Left ventricle myocardium inferior (tissue), 1 donor: ENCODE measurements around the gene CD300A. TPM values are rescaled to one million over a fixed set of nuclear protein-coding genes. Genes with fewer than 3 reads are reported as not detected.
A peak's percentile ranks its signal among the peaks of the same experiment; 100 is the strongest.

Experiments
- DNase-seq: peaks from one replicate; pipeline ENCODE4 v3.0.0-alpha.2; 2020
- H3K27ac ChIP-seq: fragments of 200-600 bp; replicated peaks from 2 replicates; pipeline ENCODE4 v1.8.0; 2021
- H3K27me3 ChIP-seq: fragments of 200-600 bp; 2 replicates; pipeline ENCODE4 v1.8.0; 2021; ENCODE audit warnings: low read depth
- H3K36me3 ChIP-seq: fragments of 200-600 bp; 2 replicates; pipeline ENCODE4 v1.8.0; 2021
- H3K4me1 ChIP-seq: fragments of 200-600 bp; 2 replicates; pipeline ENCODE4 v1.8.0; 2021
- H3K4me3 ChIP-seq: fragments of 200-600 bp; 2 replicates; pipeline ENCODE4 v1.8.0; 2021; ENCODE audit warnings: mild to moderate bottlenecking, moderate library complexity
- H3K9me3 ChIP-seq: fragments of 200-600 bp; replicated peaks from 2 replicates; pipeline ENCODE4 v1.8.0; 2021
- CTCF ChIP-seq: fragments of 200-600 bp; IDR thresholded peaks from 2 replicates; pipeline ENCODE4 v1.8.0; 2021; ENCODE audit warnings: antibody characterized with exemption, mild to moderate bottlenecking, borderline replicate concordance
- intact Hi-C: fragments of 100-400 bp; cut with micrococcal nuclease; formaldehyde crosslinking; loops from one replicate; pipeline ENCODE4 v1.11.0; 2022
- total RNA-seq: library from RNA; stranded (reverse); fragmentation: NEBNext Ultra II Directional; extraction: Animal tissue kit (Norgen Biotek cat#: 25700); gene quantifications from one replicate; pipeline ENCODE4 v1.2.1, GENCODE V29; 2021
- donor health status: DM: no; HTN: yes; CAD: no; lungs with severe emphysema.

The CD300A gene
- total RNA-seq, 1 donor from 2014 or later, result 1.2 TPM

- Histone ChIP-seq H3K9me3 (no peaks in the 10 kb centered on the region), H3K36me3 (peaks cover 5% of the 10 kb centered on the region), H3K27ac (peak overlapping the region; percentile 98), H3K27me3 (no peaks in the 10 kb centered on the region), H3K4me1 (peaks cover 87% of the 10 kb centered on the region), H3K4me3 (no peak overlapping the region)
- DNase-seq, result no peak
- no peak for TF ChIP-seq CTCF
- intact Hi-C loops, result no loop called here
Observed at GRCh38 chr17:74450925-74451403, 15.5 kb upstream of the CD300A start.

- DNase-seq, result no peak
- intact Hi-C loops, result no loop called here
- H3K36me3 ChIP-seq, result peaks cover 5% of the 10 kb centered on the region
- peaks cover 81% of the 10 kb centered on the region for H3K4me1 ChIP-seq
- H3K9me3 ChIP-seq, result no peaks in the 10 kb centered on the region
- no peak for TF ChIP-seq CTCF
- H3K27me3 ChIP-seq, result no peaks in the 10 kb centered on the region
- no peak overlapping the region for H3K4me3 ChIP-seq
- H3K27ac ChIP-seq, result peak overlapping the region; percentile 98
Observed at GRCh38 chr17:74451557-74451956, 14.9 kb upstream of the CD300A start.

- intact Hi-C loops, result no loop called here
- no peak for TF ChIP-seq CTCF
- DNase-seq, result no peak
Observed at GRCh38 chr17:74452033-74452840, 14.2 kb upstream of the CD300A start.

GRCh38 chr17:74452841-74453661 lies 13.4 kb upstream of the CD300A start:
- DNase-seq, result no peak
- H3K27me3 ChIP-seq, result peaks cover 3% of the 10 kb centered on the region
- H3K4me3 ChIP-seq, result peak overlapping the region; percentile 59
- H3K9me3 ChIP-seq, result no peaks in the 10 kb centered on the region
- no peak for TF ChIP-seq CTCF
- intact Hi-C loops, result no loop called here
- no peaks in the 10 kb centered on the region for H3K36me3 ChIP-seq
- peaks cover 77% of the 10 kb centered on the region for H3K4me1 ChIP-seq
- H3K27ac ChIP-seq, result peak overlapping the region; percentile 98

More at GRCh38 chr17:74452033-74452840, 14.2 kb upstream of the CD300A start:
- Histone ChIP-seq H3K36me3 (peaks cover 5% of the 10 kb centered on the region), H3K9me3 (no peaks in the 10 kb centered on the region), H3K4me1 (peaks cover 77% of the 10 kb centered on the region), H3K27me3 (no peaks in the 10 kb centered on the region), H3K27ac (peak overlapping the region; percentile 98), H3K4me3 (no peak overlapping the region)

- no peak for DNase-seq
- H3K27ac ChIP-seq, result peak overlapping the region; percentile 98
- peaks cover 8% of the 10 kb centered on the region for H3K27me3 ChIP-seq
- no peaks in the 10 kb centered on the region for H3K9me3 ChIP-seq
- no peak for TF ChIP-seq CTCF
- H3K4me1 ChIP-seq, result peaks cover 70% of the 10 kb centered on the region
- peak overlapping the region; percentile 59 for H3K4me3 ChIP-seq
- intact Hi-C loops, result no loop called here
- H3K36me3 ChIP-seq, result no peaks in the 10 kb centered on the region
Observed at GRCh38 chr17:74453665-74454196, 12.7 kb upstream of the CD300A start.
